ENCODE results near the gene CARS2.

The CARS2 gene

DNA sequence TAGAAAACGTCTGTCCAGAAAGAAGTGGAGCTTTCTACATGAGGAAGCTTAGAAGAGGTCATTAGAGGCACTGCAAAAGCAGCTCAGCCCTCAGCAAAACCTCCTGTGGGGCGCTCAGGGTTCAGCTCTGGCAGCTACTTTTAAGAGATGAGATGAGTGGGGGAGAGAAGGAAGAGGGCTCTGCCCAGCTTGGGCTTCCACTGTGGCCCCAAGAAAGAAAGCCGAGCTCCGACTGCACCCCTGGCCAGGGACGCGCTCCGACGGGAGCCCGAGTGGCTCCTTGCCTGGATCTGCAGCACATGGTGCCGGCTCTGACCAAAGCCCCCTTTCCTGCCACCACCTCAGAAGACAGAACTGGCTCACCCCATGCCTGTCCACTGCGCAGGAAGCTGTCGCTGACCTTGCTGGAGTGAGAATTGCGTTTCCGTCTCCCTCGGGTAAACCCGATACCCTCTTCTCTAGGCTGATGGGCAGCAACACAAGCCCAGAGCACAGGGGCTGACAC is 54.1 kb downstream of the CARS2 start:
- 94 to 95% methylated on average over 11 to 15 of the region's 16 CpGs for WGBS, 2 experiments (ENCODE audit: insufficient coverage in 2 of 2)
- no peak overlapping the region for H3K4me3 ChIP-seq (ENCODE audit: extremely low read depth, insufficient read depth, low read length, poor library complexity, severe bottlenecking)
- peaks cover 16% of the 10 kb centered on the region for H3K36me3 ChIP-seq (ENCODE audit: control insufficient read depth, insufficient read depth, low read length)
- no peaks in the 10 kb centered on the region for H3K4me1 ChIP-seq (ENCODE audit: control insufficient read depth, insufficient read depth, low read length, poor library complexity, severe bottlenecking)
- no peak overlapping the region for H3K27ac ChIP-seq (ENCODE audit: low read depth, low read length, severe bottlenecking)
- no peaks in the 10 kb centered on the region for H3K9me3 ChIP-seq (ENCODE audit: control insufficient read depth, low read length)

DNA sequence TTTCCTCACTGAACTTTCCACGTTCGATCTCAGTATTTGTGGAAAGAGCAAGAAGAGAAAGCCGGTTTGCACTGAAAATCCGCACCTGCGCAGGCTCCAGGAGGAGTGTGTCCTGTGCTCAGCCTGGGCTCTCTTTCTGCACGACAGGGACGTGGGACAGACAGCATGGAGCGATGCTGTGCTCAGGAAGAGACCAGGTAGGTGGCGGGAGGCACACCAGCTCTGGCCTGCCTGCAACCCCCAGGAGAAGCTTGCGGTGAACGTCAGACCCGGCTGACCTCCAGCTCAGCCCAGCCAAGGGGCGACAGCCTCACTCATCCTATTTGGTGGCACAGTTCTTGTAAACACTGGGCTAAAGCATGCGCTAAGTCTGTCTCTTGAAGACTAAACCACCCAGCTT is 54.6 kb downstream of the CARS2 start:
- Histone ChIP-seq H3K36me3 (ENCODE audit: control insufficient read depth, insufficient read depth, low read length) (peaks cover 16% of the 10 kb centered on the region), H3K27ac (ENCODE audit: low read depth, low read length, severe bottlenecking) (no peak overlapping the region), H3K9me3 (ENCODE audit: control insufficient read depth, low read length) (no peaks in the 10 kb centered on the region), H3K4me3 (ENCODE audit: extremely low read depth, insufficient read depth, low read length, poor library complexity, severe bottlenecking) (no peak overlapping the region), H3K4me1 (ENCODE audit: control insufficient read depth, insufficient read depth, low read length, poor library complexity, severe bottlenecking) (no peaks in the 10 kb centered on the region)
- 95 to 97% methylated on average over 13 to 14 of the region's 14 CpGs for WGBS, 2 experiments (ENCODE audit: insufficient coverage in 2 of 2)

DNA sequence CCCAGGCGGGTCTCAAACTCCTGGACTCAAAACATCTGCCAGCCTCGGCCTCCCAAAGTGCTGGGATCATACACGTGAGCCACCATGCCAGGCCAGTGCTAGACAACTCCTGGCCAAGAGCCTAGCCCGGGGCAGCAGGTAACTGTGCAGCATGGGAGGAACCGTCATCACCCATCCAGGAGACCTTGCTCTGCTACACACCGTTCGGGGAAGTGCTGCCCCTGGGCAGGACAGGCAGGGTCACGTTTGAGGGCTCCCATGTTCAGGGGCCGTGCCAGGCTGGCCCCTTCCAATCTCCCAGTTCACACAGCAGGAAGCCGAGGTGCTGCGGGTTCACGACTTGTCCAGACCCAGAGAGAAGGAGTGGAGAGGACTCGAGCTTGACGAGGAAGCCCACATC is 55.5 kb downstream of the CARS2 start:
- Histone ChIP-seq H3K27ac (ENCODE audit: low read depth, low read length, severe bottlenecking) (no peak overlapping the region), H3K4me3 (ENCODE audit: extremely low read depth, insufficient read depth, low read length, poor library complexity, severe bottlenecking) (no peak overlapping the region), H3K9me3 (ENCODE audit: control insufficient read depth, low read length) (no peaks in the 10 kb centered on the region), H3K4me1 (ENCODE audit: control insufficient read depth, insufficient read depth, low read length, poor library complexity, severe bottlenecking) (no peaks in the 10 kb centered on the region), H3K36me3 (ENCODE audit: control insufficient read depth, insufficient read depth, low read length) (peaks cover 16% of the 10 kb centered on the region)
- WGBS, 2 experiments (ENCODE audit: insufficient coverage in 2 of 2): 92 to 94% methylated on average over 12 to 14 of the region's 14 CpGs

DNA sequence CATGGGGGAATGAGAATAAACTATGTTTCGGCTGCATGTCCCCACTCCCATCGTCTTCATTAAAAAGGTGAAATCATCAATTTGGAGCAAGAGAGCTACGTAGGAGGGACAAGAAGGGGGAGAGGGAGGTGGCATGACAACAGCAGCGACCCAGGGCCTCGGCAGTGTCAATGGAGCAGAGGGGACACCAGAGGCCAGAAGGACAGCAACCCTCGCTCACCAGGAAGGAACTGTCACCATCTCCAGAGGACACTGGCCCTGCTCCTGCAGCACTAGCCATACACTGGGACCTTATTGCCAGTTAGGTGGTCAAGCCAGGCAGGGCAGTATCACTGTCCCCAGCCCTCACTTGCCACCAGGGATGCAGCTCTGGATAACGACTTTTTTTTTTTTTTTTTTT is 56.4 kb downstream of the CARS2 start:
- peaks cover 3% of the 10 kb centered on the region for H3K4me1 ChIP-seq (ENCODE audit: control insufficient read depth, insufficient read depth, low read length, poor library complexity, severe bottlenecking)
- no peaks in the 10 kb centered on the region for H3K9me3 ChIP-seq (ENCODE audit: control insufficient read depth, low read length)
- WGBS, 2 experiments (ENCODE audit: insufficient coverage in 2 of 2): 89 to 96% methylated on average over 5 to 6 of the region's 7 CpGs
- H3K4me3 ChIP-seq (ENCODE audit: extremely low read depth, insufficient read depth, low read length, poor library complexity, severe bottlenecking): no peak overlapping the region
- peaks cover 17% of the 10 kb centered on the region for H3K36me3 ChIP-seq (ENCODE audit: control insufficient read depth, insufficient read depth, low read length)
- no peak overlapping the region for H3K27ac ChIP-seq (ENCODE audit: low read depth, low read length, severe bottlenecking)

DNA sequence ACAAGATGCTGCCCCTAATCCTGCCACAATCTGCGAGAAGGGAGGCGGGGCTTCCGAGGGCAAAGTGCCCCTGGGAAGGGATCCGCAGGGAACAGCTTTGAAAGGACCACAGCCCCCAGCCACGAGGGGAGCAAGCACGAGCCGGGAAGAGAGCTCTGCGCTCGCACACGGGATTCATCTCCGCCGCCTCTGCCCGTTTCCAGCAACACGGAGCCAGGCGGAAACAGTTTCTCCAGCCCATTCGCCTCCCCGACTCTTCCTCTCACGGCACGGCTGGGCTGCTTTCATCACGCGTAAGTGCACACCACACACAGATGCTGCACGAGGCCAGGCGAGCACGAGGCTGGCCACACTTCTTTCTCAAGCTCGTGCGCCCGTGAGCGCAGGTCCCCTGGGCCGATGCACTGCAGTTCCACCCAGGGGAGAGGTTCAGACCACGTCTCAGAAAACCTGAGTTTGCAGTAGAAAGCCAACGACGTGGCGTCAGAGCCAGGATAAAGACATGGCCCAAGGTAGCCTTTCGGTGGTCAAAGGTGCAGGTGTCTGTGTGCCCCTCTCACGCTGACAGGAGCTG is 57.0 kb downstream of the CARS2 start:
- Histone ChIP-seq H3K4me3 (ENCODE audit: extremely low read depth, insufficient read depth, low read length, poor library complexity, severe bottlenecking) (no peak overlapping the region), H3K27ac (ENCODE audit: low read depth, low read length, severe bottlenecking) (no peak overlapping the region), H3K9me3 (ENCODE audit: control insufficient read depth, low read length) (no peaks in the 10 kb centered on the region), H3K4me1 (ENCODE audit: control insufficient read depth, insufficient read depth, low read length, poor library complexity, severe bottlenecking) (peaks cover 5% of the 10 kb centered on the region), H3K36me3 (ENCODE audit: control insufficient read depth, insufficient read depth, low read length) (peaks cover 21% of the 10 kb centered on the region)
- WGBS, 2 experiments (ENCODE audit: insufficient coverage in 2 of 2): 85 to 91% methylated on average over 35 of the region's 35 CpGs

DNA sequence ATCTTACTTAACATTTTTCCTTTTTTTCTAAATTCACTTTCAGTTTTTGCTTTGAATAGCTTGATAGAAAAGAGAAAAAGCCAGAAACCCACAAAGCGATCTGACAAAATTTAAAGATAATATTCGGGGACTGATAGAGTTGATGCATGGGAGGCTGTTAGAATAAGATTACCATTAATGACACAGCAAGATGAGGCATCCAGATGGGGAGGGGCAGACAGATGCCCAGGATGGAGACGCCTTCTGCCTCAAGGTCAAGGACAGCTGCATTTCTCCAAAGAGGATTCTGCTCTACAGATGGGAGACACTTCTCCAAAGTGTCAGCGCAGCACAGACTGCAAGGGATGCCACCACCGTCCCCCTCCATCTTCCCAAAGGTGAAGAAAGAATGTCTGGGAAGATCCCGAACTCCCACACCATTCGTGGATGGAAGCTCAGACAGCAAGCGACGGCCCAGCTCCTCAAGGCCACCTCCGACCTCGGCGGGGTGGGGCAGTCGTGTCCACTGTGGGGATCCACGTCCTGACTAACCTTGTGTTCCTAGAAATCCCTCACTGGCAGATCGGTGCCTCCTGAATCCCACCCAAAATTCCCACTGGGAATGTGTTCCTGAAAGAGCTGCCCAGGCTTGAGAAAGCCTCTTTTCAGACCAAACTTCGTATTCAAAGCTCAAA is 57.6 kb downstream of the CARS2 start:
- WGBS, 2 experiments (ENCODE audit: insufficient coverage in 2 of 2): 87 to 88% methylated on average over 15 to 16 of the region's 16 CpGs

DNA sequence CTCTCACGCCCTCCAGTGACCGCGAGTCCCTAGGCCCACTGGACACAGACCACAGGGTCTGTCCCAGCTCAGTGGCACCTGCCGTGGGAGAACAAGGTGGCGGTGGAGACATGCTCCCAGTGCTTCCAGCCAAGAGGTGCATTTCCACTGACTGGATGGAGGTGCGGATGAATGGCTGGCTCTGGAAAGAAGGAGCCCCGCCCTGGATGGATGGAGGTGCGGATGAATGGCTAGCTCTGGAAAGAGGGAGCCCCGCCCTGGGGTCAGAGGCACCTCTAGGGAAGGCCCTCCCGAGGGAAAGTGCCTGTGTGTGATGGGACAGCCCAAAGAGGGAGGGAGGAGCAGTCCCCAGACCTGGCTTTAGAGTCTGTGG is 58.6 kb downstream of the CARS2 start:
- no peak overlapping the region for H3K27ac ChIP-seq (ENCODE audit: low read depth, low read length, severe bottlenecking)
- peaks cover 5% of the 10 kb centered on the region for H3K4me1 ChIP-seq (ENCODE audit: control insufficient read depth, insufficient read depth, low read length, poor library complexity, severe bottlenecking)
- no peaks in the 10 kb centered on the region for H3K9me3 ChIP-seq (ENCODE audit: control insufficient read depth, low read length)
- WGBS, 2 experiments (ENCODE audit: insufficient coverage in 2 of 2): 77 to 80% methylated on average over 10 of the region's 10 CpGs
- no peak overlapping the region for H3K4me3 ChIP-seq (ENCODE audit: extremely low read depth, insufficient read depth, low read length, poor library complexity, severe bottlenecking)
- peaks cover 27% of the 10 kb centered on the region for H3K36me3 ChIP-seq (ENCODE audit: control insufficient read depth, insufficient read depth, low read length)

More for the DNA sequence above, 57.6 kb downstream of the CARS2 start:
- Histone ChIP-seq H3K4me3 (ENCODE audit: extremely low read depth, insufficient read depth, low read length, poor library complexity, severe bottlenecking) (no peak overlapping the region), H3K9me3 (ENCODE audit: control insufficient read depth, low read length) (no peaks in the 10 kb centered on the region), H3K27ac (ENCODE audit: low read depth, low read length, severe bottlenecking) (no peak overlapping the region), H3K36me3 (ENCODE audit: control insufficient read depth, insufficient read depth, low read length) (peaks cover 24% of the 10 kb centered on the region), H3K4me1 (ENCODE audit: control insufficient read depth, insufficient read depth, low read length, poor library complexity, severe bottlenecking) (peaks cover 5% of the 10 kb centered on the region)

DNA sequence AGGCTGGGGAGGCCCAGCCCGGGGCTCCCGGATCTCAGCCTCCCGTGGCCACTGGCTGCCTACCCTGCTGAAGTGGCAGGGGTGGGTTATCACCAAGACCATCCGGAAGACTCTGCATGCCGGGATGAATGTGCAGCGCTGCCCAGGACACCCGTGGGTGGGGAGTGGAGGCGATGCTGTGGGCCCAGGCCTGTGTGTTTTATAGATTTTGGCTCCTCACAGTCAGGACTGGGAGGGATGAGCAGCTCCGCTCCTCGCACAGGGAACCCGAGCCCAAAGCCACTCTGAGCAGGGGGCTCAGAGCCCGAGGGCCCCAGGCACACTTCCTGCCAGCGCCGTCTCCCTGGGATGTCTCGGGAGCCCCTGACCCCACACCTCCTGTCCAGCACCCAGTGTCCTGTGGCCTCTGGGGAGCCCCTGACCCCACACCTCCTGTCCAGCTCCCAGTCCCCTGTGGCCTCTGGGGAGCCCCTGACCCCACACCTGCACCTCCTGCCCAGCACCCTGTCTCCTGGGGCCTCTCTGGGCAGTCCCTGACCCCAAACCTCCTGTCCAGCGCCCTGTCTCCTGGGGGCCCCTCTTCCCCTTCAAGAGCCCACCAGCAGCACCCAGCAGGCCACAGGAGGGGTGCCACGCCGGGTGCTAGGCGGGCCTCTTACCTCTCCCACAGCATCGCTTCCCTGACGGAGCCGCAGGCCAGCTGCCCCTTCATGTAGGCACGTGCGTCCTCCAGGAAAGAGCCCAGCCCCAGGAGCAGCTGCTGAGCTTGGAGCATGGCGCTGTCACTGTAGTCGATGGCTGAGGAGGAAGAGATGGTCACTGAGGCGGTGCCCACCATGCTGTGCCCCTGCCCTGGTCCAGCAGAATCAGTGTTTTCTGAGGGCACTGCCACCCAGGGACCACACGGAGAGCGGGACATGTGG is 59.2 kb downstream of the CARS2 start:
- H3K4me3 ChIP-seq (ENCODE audit: extremely low read depth, insufficient read depth, low read length, poor library complexity, severe bottlenecking): no peak overlapping the region
- H3K4me1 ChIP-seq (ENCODE audit: control insufficient read depth, insufficient read depth, low read length, poor library complexity, severe bottlenecking): peaks cover 5% of the 10 kb centered on the region
- no peak overlapping the region for H3K27ac ChIP-seq (ENCODE audit: low read depth, low read length, severe bottlenecking)
- 88 to 96% methylated on average over 26 to 28 of the region's 29 CpGs for WGBS, 2 experiments (ENCODE audit: insufficient coverage in 2 of 2)
- peaks cover 27% of the 10 kb centered on the region for H3K36me3 ChIP-seq (ENCODE audit: control insufficient read depth, insufficient read depth, low read length)
- no peaks in the 10 kb centered on the region for H3K9me3 ChIP-seq (ENCODE audit: control insufficient read depth, low read length)

DNA sequence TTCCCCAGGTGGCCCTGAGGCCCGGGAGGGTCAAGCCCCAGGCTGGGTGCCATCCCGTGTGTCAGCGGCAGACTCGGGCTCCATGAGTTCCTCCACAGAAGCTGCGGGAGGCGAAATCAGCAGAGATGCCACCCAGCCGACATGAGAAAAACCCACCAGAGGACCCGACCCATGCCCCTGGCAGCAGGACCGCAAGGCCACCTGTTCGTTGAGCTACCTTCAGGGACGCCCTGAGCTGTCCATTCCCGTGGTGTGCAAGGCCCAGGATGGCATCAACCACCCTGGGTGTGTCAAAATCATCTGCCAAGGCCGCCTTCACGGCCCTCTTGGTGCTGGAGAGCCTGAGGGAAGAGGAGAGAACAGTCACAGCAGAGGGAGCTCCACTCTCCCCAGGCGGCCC is 60.2 kb downstream of the CARS2 start:
- Histone ChIP-seq H3K4me3 (ENCODE audit: extremely low read depth, insufficient read depth, low read length, poor library complexity, severe bottlenecking) (no peak overlapping the region), H3K36me3 (ENCODE audit: control insufficient read depth, insufficient read depth, low read length) (peaks cover 31% of the 10 kb centered on the region), H3K9me3 (ENCODE audit: control insufficient read depth, low read length) (no peaks in the 10 kb centered on the region), H3K27ac (ENCODE audit: low read depth, low read length, severe bottlenecking) (no peak overlapping the region), H3K4me1 (ENCODE audit: control insufficient read depth, insufficient read depth, low read length, poor library complexity, severe bottlenecking) (peaks cover 5% of the 10 kb centered on the region)
- WGBS, 2 experiments (ENCODE audit: insufficient coverage in 2 of 2): 94 to 98% methylated on average over 8 to 14 of the region's 15 CpGs

DNA sequence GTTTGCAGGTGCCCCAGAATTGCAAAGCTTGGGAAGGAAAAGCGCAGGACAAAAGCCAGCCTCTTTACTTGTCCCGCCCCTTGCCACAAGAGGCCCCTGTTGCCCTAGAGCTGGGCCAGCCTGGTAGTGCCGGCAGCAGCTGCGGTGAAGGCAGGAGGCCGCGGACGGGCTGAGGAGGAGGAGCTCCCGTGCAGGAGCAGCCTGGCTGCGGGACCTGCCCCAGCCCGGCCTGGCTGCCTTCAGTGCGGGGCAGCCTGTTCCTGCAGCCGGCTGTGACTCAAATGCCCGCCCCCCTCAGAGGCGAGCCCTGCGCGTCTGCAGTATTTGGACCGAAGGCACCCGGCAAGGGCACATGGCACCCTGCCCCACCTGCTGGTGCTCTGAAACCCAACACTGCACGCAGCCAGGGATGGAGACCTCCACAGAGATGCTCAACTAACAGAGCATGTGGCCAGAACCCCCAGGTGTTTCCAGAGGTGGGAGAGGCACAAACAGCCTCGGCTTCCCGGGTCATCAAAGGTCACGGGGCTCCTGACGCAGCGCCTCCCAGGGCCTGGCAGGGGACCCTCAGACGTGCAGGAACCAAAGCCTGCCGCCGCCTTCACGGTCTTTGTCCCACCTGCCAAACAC is 60.9 kb downstream of the CARS2 start:
- Histone ChIP-seq H3K4me1 (ENCODE audit: control insufficient read depth, insufficient read depth, low read length, poor library complexity, severe bottlenecking) (peaks cover 5% of the 10 kb centered on the region), H3K4me3 (ENCODE audit: extremely low read depth, insufficient read depth, low read length, poor library complexity, severe bottlenecking) (no peak overlapping the region), H3K36me3 (ENCODE audit: control insufficient read depth, insufficient read depth, low read length) (peaks cover 31% of the 10 kb centered on the region), H3K27ac (ENCODE audit: low read depth, low read length, severe bottlenecking) (no peak overlapping the region), H3K9me3 (ENCODE audit: control insufficient read depth, low read length) (no peaks in the 10 kb centered on the region)
- WGBS, 2 experiments (ENCODE audit: insufficient coverage in 2 of 2): 41 to 58% methylated on average over 23 to 25 of the region's 28 CpGs

Measured in mesodermal cell (in vitro differentiated cells).